ENCODE data around the gene MRPL2. TPM values are rescaled to one million over a fixed set of nuclear protein-coding genes. Genes with fewer than 3 reads are reported as not detected.
"Not testable (repeated sequence)": the region's sequence is repeated elsewhere in the genome, so short reads cannot be mapped to it uniquely, and the experiment has no call there.

MRPL2 gene
- total RNA-seq, 2 experiments from 2014 or later = 46.8 to 57.8 TPM

DNA sequence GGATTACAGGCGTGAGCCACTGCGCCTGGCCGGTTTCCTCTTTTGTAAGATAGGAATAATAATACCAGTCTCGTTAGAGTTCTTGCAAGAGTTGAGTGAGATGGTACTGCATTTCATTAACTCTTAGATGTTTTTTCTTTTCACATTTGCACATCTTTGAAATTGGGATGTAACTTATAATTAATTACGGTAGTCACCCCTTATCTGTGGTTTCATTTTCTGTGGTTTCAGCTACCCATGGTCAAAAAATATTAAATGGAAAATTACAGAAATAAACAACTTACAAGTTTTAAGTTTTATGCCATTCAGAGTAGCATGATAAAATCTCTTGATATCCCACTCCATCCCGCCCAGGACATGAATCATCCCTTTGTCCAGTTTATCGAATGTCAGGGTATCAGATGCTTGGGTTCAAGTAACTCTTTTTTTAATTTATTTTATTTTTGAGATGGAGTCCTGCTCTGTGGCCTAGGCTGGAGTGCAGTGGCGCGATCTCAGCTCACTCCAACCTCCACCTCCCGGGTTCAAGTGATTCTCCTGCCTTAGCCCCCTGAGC, 32.3 kb upstream of the MRPL2 start:
- no peaks in the 10 kb centered on the region for H3K27me3 Mint-ChIP-seq
- ChIA-PET CTCF (interaction anchor here (1.5 kb wide), 1 partner anchor 52 kb away, joined by 4 read pairs; no protein-coding TSS in a partner anchor), POLR2A (no interaction called here)
- H3K4me1 Mint-ChIP-seq = peaks cover 20% of the 10 kb centered on the region
- H3K36me3 Mint-ChIP-seq (ENCODE audit: low read depth) = no peaks in the 10 kb centered on the region
- DNase-seq = no peak
- no peak overlapping the region for H3K27ac Mint-ChIP-seq
- H3K9me3 Mint-ChIP-seq = no peaks in the 10 kb centered on the region
- no peak overlapping the region for H3K4me3 Mint-ChIP-seq

DNA sequence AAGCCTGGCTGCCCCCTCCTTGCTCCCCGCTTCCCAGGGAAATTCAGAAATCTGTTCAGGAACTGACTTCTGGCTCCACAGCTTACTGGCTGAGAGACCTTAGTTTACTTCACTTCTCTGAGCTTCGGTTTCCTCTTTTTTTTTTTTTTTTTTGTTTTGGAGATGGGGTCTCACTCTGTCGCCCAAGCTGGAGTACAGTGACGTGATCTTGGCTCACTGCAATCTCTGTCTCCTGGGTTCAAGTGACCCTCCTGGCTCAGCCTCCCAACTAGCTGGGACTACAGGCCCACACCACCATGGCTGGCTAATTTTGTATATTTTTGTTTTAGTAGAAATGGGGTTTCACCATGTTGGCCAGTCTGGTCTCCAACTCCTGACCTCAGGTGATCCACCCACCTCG, 31.8 kb upstream of the MRPL2 start:
- ChIA-PET POLR2A (no interaction called here), CTCF (interaction anchor here (1.5 kb wide), 1 partner anchor 52 kb away, joined by 4 read pairs; no protein-coding TSS in a partner anchor)
- no peak overlapping the region for H3K4me3 Mint-ChIP-seq
- DNase-seq = no peak
- no peak overlapping the region for H3K27ac Mint-ChIP-seq
- H3K9me3 Mint-ChIP-seq = no peaks in the 10 kb centered on the region
- H3K27me3 Mint-ChIP-seq = peaks cover under 1% of the 10 kb centered on the region
- peaks cover 23% of the 10 kb centered on the region for H3K4me1 Mint-ChIP-seq
- no peaks in the 10 kb centered on the region for H3K36me3 Mint-ChIP-seq (ENCODE audit: low read depth)

DNA sequence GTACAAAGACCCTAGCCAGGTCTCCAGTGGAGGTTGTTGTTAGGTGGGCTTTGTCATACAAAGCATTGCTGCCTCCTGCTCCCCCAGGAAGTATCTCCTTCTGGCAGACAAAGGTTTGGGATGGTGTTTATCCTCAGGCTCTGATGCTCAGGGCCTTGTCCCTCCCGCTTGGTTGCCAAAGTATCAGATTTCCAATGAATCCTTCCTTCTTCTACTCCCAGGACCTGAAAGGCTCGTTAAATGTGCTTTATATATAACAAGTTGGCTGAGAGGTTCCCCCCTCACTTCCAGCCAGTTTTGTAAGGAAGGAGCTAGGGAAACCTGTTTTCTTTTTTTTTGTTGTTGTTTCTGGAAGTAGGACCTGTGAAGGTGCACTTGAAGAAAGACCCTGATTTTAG, 31.3 kb upstream of the MRPL2 start:
- H3K9me3 Mint-ChIP-seq = no peaks in the 10 kb centered on the region
- POLR2A ChIA-PET = no interaction called here
- no peak overlapping the region for H3K27ac Mint-ChIP-seq
- no peaks in the 10 kb centered on the region for H3K36me3 Mint-ChIP-seq (ENCODE audit: low read depth)
- H3K4me3 Mint-ChIP-seq = no peak overlapping the region
- peaks cover 25% of the 10 kb centered on the region for H3K4me1 Mint-ChIP-seq
- DNase-seq = no peak
- H3K27me3 Mint-ChIP-seq = peaks cover 2% of the 10 kb centered on the region
- CTCF ChIA-PET = interaction anchor here (1.5 kb wide), 1 partner anchor 53 kb away, joined by 4 read pairs; no protein-coding TSS in a partner anchor

DNA sequence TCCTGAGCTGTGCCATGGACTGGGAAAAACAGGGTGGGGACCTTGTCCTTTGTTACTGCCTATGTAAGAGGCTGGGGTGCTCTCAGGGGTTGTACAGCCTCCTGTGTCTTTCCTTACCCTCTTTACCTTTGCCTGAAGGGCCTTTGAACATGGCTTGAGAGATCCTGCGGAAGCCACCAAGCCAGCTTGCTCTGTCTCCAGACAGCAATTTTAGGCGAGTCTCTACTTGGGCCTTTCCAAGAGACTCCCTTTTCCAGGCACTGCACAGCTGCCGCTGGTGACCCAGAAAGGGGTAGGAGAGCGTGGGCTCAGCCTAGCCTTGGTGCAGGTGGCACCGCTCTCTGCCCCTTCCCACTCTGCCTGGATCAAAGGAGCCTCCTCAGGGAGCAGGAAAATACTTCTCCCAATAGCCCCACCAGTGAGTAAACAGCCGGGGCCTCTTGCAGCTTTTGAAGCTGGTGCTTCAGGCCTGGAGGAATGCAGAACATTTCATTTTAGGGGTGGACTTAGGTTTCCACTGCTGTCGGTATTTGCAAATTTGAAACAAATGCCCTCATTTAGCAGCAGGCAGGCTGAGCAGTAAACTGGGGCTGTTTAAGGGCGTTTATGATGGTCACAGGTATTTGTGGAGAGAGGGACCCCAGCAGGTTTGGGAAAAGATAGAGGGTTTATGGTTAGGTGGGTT, 30.8 kb upstream of the MRPL2 start:
- peaks cover 25% of the 10 kb centered on the region for H3K4me1 Mint-ChIP-seq
- CTCF ChIA-PET = no interaction called here
- H3K27ac Mint-ChIP-seq = no peak overlapping the region
- H3K4me3 Mint-ChIP-seq = no peak overlapping the region
- no peak for DNase-seq
- peaks cover 2% of the 10 kb centered on the region for H3K27me3 Mint-ChIP-seq
- H3K36me3 Mint-ChIP-seq (ENCODE audit: low read depth) = no peaks in the 10 kb centered on the region
- no peaks in the 10 kb centered on the region for H3K9me3 Mint-ChIP-seq
- POLR2A ChIA-PET = no interaction called here

DNA sequence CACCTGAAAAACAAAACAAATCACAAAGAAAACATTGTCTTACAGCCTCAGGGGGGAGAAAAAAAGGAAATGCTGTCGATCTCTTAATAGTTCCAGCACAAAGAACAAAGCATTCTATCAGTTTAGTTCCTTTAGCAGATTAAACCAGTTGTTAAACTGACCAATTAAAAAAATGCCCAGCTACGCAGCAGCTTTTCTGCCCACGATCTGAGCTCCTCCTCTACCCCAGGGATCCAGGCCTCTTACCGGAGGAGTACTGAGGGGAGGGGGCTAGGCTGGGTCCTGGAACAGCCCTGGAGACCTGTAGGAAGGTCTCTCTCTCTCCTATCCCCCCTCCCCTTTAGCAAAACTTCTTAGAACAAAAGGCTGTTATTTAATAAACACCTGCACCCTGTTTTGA, 30.2 kb upstream of the MRPL2 start:
- Mint-ChIP-seq H3K4me3 (no peak overlapping the region), H3K9me3 (no peaks in the 10 kb centered on the region), H3K36me3 (ENCODE audit: low read depth) (no peaks in the 10 kb centered on the region), H3K4me1 (peaks cover 25% of the 10 kb centered on the region), H3K27me3 (peaks cover 4% of the 10 kb centered on the region), H3K27ac (no peak overlapping the region)
- DNase-seq = no peak
- ChIA-PET POLR2A (no interaction called here), CTCF (no interaction called here)

DNA sequence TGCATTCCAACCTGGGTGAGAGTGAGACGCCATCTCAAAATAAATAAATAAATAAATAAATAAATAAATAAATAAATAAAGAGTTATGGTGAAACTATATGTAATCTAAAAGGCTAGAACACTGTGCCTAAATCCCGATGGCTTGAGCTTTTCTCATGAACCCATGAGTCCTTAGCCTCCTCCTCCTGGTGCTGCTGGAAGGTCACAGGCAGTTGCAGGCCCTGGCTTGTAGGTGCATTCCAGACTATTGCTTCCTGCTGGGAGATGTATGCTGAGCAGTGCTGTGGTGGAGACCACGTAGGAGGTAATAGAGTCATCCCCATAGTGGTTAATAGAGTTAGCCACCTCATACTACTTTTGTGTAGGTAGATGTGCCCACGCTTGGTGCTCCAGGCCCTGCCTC, 29.4 kb upstream of the MRPL2 start:
- CTCF ChIA-PET = interaction anchor here (1.5 kb wide), 1 partner anchor 55 kb away, joined by 4 read pairs; no protein-coding TSS in a partner anchor

DNA sequence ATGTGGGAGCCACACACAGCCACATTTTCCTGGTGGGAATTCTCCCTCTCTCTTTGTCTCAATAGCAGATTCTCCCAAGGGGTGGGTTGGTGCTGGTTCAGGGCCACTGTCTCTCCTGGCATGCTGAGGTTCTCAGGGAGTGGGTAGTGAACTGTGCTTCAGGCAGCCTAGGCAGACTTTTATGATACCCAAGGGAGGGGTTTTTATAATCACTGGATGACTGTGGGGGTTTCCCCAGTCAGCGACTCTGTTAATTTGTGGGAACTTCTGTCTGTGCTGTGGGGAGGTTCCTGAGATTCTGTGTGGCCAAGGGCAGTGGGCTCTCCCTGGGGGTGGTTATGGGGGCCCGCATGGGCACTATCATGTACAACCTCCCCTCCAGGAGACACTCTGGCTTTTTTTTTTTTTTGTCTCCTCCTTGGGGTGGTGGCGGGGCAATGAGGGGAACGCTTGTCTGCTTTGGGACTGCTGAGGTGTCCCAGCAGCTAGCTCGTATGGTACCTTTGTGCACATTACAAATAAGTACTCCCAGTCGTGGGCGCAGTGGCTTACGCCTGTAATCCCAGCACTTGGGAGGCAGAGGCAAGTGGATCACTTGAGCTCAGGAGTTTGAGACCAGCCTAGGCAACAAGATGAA, 26.9 kb upstream of the MRPL2 start:
- H3K9me3 Mint-ChIP-seq = no peaks in the 10 kb centered on the region
- POLR2A ChIA-PET = no interaction called here

More for the DNA sequence above, 29.4 kb upstream of the MRPL2 start:
- no peak overlapping the region for H3K27ac Mint-ChIP-seq
- H3K4me1 Mint-ChIP-seq = peaks cover 19% of the 10 kb centered on the region
- POLR2A ChIA-PET = interaction anchor here (0.6 kb wide), 1 partner anchor 25 kb away, joined by 3 read pairs; no protein-coding TSS in a partner anchor
- H3K27me3 Mint-ChIP-seq = peaks cover 8% of the 10 kb centered on the region
- DNase-seq = no peak
- no peaks in the 10 kb centered on the region for H3K36me3 Mint-ChIP-seq (ENCODE audit: low read depth)
- H3K4me3 Mint-ChIP-seq = no peak overlapping the region
- no peaks in the 10 kb centered on the region for H3K9me3 Mint-ChIP-seq

DNA sequence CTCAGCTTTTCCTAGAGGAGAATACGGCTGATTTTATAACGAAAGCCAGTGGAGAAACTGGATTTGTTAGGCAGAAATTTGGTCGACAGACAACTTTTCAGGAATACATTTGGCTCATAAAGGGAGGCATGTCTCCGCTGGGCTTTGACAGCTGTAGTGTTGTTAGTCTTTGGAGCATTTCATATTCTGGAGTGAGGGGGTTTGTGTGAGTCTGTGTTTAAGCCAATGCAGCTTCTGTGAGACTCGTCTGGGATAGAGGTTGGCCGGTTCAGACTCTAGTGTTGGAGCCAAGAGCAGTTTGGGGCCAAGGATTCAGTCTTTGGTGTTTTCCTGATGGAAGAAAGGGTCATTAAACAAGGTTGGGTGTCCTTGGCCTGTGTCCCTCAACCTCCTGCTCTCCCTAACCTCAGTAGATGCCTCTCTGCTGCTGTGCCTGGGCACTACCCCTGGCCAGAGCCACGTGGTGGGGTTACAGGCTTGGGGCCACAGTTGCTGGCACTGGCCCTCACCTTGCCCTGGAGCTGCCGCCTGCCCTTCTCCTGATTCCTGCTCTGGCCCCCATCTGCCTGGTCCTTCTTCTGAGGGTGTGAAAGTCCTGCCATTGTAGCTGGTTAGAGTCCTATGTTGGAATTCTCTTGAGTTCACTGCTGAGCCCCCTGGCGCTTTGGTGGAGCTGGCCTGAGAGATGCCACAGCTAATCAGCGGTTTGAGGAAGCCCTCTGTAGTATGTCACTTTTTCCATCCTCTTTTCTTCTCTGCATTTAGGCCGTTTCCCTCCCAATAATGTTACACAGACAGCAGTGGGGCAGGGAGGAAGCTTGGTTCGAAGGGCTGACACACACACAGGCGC, 23.8 kb upstream of the MRPL2 start:
- no peak for DNase-seq
- Mint-ChIP-seq H3K9me3 (no peaks in the 10 kb centered on the region), H3K4me1 (peaks cover 5% of the 10 kb centered on the region), H3K27ac (no peak overlapping the region), H3K27me3 (peaks cover 28% of the 10 kb centered on the region), H3K36me3 (ENCODE audit: low read depth) (no peaks in the 10 kb centered on the region), H3K4me3 (no peak overlapping the region)
- ChIA-PET POLR2A (interaction anchor here (0.6 kb wide), 1 partner anchor 29 kb away, joined by 3 read pairs; no protein-coding TSS in a partner anchor), CTCF (interaction anchor here (0.9 kb wide), 1 partner anchor 11 kb away, joined by 3 read pairs; no protein-coding TSS in a partner anchor)

More for the DNA sequence above, 26.9 kb upstream of the MRPL2 start:
- DNase-seq = no peak
- H3K4me1 Mint-ChIP-seq = peaks cover 5% of the 10 kb centered on the region
- H3K27me3 Mint-ChIP-seq = peaks cover 16% of the 10 kb centered on the region
- H3K36me3 Mint-ChIP-seq (ENCODE audit: low read depth) = no peaks in the 10 kb centered on the region
- no peak overlapping the region for H3K4me3 Mint-ChIP-seq
- CTCF ChIA-PET = interaction anchor here (0.7 kb wide), 1 partner anchor 916 kb away, joined by 4 read pairs; no protein-coding TSS in a partner anchor
- H3K27ac Mint-ChIP-seq = no peak overlapping the region

DNA sequence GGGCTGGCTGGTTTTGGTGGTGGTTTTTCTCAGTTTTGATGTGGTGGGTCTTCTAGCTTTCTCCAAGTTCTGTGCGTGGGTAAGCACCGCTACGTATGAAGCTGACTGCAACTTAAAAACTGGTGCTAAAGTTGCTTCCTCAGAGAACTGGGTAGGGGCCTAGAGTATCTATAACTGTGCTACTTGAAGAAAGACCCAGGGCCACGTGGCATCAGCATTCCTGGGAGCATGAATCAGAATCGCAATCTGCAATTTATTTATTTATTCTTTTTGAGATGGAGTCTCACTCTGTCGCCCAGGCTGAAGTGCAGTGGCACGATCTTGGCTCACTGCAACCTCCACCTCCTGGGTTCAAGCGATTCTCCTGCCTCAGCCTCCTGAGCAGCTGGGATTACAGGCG, 22.7 kb upstream of the MRPL2 start:
- H3K4me1 Mint-ChIP-seq; H3K9me3 Mint-ChIP-seq; CTCF ChIA-PET; H3K27ac Mint-ChIP-seq; H3K4me3 Mint-ChIP-seq; DNase-seq; H3K36me3 Mint-ChIP-seq (ENCODE audit: low read depth): not testable (repeated sequence)
- H3K27me3 Mint-ChIP-seq = peaks cover 38% of the 10 kb centered on the region
- POLR2A ChIA-PET = interaction anchor here (0.6 kb wide), 1 partner anchor 510 kb away, joined by 3 read pairs; no protein-coding TSS in a partner anchor

DNA sequence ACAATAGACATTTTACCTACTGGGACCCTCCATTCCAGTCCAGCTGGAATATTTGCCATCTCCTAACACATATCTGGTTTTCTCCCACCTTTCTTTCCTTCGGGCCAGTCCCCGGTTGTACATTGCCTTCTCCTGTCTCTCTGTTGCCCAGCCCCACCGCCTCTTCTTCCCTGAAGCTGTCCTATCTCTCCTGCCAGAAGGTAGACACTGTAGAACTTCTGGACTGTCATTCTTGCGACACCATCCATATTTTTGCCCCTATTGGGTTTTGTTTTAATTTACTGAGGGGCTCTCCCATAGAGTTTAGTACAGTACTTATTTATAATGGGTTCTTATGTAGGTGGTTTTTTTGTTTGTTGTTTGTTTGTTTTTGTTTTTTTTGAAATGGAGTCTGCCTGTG, 21.8 kb upstream of the MRPL2 start:
- no peaks in the 10 kb centered on the region for H3K36me3 Mint-ChIP-seq (ENCODE audit: low read depth)
- DNase-seq = no peak
- H3K4me3 Mint-ChIP-seq = no peak overlapping the region
- POLR2A ChIA-PET = interaction anchor here (1.1 kb wide), 1 partner anchor 28 kb away, joined by 3 read pairs; the partner anchor contains the start of gene CUL7
- peaks cover 45% of the 10 kb centered on the region for H3K27me3 Mint-ChIP-seq
- H3K9me3 Mint-ChIP-seq = no peaks in the 10 kb centered on the region
- peaks cover 5% of the 10 kb centered on the region for H3K4me1 Mint-ChIP-seq
- no peak overlapping the region for H3K27ac Mint-ChIP-seq
- CTCF ChIA-PET = interaction anchor here (0.6 kb wide), 1 partner anchor 85 kb away, joined by 6 read pairs; no protein-coding TSS in a partner anchor

DNA sequence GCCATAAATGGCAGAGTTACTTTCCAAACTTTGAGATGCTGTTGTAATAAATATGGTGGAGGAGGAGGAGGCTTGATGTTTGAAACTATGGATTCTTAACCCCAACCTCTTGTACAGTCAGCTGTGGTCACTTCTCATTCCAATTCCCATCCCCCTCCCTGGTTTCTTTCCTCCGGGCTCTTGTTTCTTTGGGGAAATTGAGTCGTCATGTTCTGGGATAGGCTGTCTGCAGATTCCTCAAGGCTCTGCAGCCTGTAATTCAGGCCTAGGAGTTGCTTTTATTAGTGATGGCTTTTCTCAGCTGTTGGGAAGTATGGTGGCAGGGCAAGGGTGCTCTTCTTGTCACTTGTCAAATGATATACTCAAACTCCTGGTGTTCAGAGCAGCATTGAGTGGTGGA, 19.5 kb upstream of the MRPL2 start:
- Mint-ChIP-seq H3K4me1 (peaks cover 3% of the 10 kb centered on the region), H3K4me3 (no peak overlapping the region), H3K27ac (no peak overlapping the region), H3K9me3 (no peaks in the 10 kb centered on the region), H3K36me3 (ENCODE audit: low read depth) (no peaks in the 10 kb centered on the region), H3K27me3 (peaks cover 50% of the 10 kb centered on the region)
- ChIA-PET POLR2A (no interaction called here), CTCF (interaction anchor here (0.5 kb wide), 1 partner anchor 31 kb away, joined by 3 read pairs; no protein-coding TSS in a partner anchor)
- DNase-seq = no peak

DNA sequence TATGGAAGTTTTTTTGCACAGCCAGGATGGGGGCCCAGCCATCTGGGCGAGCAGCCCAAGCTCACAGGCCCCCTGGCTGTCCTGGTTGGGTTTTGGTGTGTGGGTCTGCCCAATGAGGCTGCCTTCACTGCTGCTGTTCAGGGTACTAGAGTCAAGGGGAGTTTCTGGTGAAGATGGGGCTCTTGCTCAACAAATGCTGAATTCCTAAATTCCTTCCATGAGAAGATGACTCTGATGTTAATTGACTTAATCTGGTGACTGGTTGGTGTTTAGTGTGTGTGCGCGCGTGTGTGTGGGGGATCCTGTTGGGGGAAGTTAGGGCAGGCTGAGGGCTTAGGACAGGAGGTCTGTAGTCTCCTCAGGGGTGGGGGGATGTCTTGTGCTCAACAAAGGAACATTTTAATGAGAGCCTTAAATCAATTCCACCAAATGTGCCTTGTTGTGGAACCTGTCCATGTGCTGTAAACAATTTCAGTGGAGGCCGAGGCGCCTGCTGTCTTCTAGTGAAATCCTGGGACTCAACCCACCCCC, 18.8 kb upstream of the MRPL2 start:
- no peak overlapping the region for H3K27ac Mint-ChIP-seq
- ChIA-PET CTCF (interaction anchor here (1.4 kb wide), 1 partner anchor 66 kb away, joined by 5 read pairs; no protein-coding TSS in a partner anchor), POLR2A (no interaction called here)
- no peak for DNase-seq
- no peaks in the 10 kb centered on the region for H3K9me3 Mint-ChIP-seq
- H3K27me3 Mint-ChIP-seq = peaks cover 47% of the 10 kb centered on the region
- no peak overlapping the region for H3K4me3 Mint-ChIP-seq
- no peaks in the 10 kb centered on the region for H3K36me3 Mint-ChIP-seq (ENCODE audit: low read depth)
- H3K4me1 Mint-ChIP-seq = peaks cover 3% of the 10 kb centered on the region
